NCI-H1105 (cell line): ENCODE data around the gene CALM1.

ENCODE experiments used
- DNase-seq: peaks from one replicate; lab custom pipeline; 2025; lab: John Stamatoyannopoulos, UW

Gene CALM1

DNA sequence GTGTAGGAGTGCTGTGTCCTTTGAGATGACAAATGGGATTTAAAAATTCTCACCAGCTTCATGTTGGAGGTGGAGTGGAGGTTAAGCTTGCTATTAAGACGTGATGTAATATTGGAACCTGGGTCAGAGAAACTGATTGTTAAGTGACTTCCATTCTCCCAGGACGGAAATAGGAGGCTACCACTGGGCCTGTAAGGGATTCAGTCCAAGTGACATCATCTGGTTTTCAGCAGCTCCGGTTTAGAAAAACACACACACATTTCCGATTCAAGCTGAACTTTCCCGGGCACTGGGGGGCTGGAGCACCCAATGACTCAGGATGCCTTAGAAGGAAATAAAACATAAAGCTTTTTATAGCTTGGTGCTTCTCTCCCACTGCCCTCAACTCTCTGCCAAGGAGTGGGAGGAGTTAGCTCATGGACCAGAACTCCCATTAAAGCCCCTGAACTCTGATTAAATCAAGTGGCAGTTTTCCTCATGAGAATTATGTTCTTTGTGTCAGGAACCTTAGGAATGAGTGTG is 12.4 kb downstream of the CALM1 start:
- DNase-seq, result no peak

DNA sequence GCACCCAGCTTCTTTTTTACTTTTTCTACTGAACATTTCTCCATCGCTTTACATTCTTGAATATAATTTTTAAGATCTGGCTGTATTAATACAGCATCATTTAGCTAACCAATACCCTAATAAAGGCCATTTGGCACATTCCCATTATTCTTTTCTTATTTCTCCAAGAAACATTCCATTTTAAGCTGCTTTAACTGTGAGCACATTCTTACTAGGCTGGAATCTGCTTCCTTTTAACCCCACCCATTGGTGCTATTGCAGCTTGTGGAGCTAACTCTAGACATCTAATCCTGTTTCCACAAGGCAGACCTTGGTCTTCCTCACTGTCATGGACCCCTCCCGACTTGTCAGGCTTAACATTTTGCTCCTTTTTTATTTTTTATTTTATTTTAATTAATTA is 15.2 kb downstream of the CALM1 start:
- no peak for DNase-seq

GRCh38 chr14:90416720-90417119 is 19.9 kb downstream of the CALM1 start:
- no peak for DNase-seq

GRCh38 chr14:90418053-90418452 is 21.2 kb downstream of the CALM1 start:
- no peak for DNase-seq

DNA sequence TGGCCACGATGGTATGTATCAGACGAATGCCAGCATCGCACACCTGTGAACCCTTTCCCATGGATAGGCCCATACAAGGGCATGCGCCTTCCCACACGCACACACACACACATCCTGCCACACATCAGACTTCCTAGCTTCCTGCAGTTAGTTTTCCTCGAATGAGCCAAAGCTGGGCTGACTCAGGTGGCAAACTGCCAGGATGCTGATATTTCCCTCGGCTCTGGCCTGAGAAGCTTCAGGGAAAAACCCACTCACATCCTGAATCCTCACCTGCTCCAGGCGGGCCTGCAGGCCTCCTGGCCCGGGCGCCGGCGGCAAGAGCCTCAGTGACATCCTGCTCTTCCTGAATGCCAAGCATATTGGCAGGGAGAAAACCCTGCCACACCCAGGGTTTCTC is 22.4 kb downstream of the CALM1 start:
- DNase-seq, result peak; percentile 27

DNA sequence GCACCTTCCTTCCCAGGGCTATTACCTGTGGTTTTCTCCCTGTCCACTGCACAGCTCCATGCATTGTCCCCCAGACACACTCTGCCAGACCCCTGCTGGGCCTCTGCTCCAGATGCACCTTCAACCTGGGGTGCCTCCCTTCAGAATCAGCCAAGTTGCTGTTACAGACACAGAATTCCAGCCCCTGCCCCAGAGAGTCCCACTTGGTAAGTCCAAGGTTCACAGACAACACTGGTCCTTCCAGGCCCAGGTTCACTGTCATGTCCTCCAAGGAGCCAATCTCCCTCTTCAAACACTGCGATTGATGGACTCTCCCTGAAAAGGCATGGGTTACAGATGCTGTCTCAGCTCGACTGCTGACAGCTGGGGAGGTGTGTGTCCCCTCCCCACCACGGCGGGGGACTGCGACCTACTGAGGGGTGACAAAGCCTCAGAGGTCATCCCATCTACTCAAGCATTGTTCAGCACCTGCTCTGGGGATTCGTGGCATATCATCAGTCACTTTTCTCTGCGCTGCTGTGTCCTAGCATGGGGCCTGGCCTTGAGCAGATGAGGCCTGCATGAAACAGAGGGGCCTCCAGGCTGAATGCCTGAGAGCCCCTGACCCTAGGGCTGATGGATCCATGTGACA is 24.3 kb downstream of the CALM1 start:
- no peak for DNase-seq

DNA sequence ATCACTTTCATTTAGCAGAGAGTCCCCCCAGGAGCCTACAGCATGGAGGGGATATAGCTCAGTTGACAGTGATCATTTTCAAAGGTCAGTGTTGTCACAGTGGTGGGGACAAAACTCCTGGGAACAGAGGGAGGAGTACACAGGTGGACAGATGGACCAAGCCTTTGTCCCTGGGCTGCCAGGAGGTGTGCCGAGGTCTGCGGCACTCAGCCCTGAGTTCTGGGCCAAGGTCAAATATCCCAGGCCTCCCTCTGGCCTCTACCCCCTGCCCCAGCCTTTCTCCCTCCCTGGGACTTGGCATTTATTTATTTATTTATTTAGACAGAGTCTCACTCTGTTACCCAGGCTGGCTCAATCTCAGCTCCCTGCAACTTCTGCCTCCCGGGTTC is 24.8 kb downstream of the CALM1 start:
- no peak for DNase-seq

- DNase-seq, result no peak
These were observed 26.3 kb downstream of the CALM1 start for GRCh38 chr14:90423166-90423565.

DNA sequence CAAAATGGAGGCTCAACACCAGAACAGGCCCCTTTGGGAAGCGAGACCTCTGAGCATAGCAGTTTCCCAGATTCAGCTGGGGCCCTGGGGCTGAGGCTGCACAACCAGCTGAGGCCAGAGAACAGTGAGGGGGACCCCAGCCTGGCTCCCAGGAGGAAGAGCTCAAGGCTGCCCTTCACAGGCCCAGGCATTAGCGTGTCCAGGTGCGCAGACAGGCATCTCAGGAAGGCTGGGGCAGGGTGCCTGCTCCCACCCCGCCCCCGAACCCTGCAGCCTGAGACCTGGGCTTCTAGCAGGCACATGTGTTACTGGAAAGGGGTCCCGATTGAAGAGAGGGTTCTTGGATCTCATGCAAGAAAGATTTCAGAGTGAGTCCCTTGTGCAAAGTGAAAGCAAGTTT is 27.2 kb downstream of the CALM1 start:
- DNase-seq, result no peak

GRCh38 chr14:90424686-90425372 is 28.0 kb downstream of the CALM1 start:
- DNase-seq, result no peak

- no peak for DNase-seq
These were observed 28.6 kb downstream of the CALM1 start for GRCh38 chr14:90425373-90425879.

DNA sequence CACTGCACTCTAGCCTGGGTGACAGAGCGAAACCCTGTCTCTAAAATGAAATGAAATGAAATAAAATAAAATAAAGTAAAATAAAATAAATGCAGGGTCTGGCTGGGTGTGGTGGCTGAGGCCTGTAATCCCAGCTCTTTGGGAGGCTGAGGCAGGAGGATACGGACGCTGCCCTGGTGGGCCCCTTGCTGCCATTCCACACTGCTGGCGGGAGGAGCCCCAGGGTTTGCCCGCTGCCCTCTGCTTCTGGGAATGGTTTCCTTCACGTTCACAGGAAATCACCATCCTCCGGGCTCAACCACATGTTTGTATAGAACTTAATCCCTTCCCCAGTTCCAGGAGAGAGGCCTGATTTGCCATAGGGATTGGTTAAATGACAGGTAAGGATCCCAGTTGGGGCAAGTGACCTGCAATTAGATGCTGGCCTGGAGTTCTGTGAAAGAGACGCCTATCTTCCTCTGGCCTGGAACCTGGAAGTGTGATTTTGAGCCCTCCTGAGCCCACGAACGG is 29.3 kb downstream of the CALM1 start:
- DNase-seq, result no peak

GRCh38 chr14:90426663-90427062 is 29.8 kb downstream of the CALM1 start:
- DNase-seq, result peak; percentile 33

GRCh38 chr14:90427848-90428426 is 31.1 kb downstream of the CALM1 start:
- DNase-seq, result no peak

- no peak for DNase-seq
These were observed 31.8 kb downstream of the CALM1 start for GRCh38 chr14:90428676-90429075.

- no peak for DNase-seq
These were observed 32.4 kb downstream of the CALM1 start for GRCh38 chr14:90429236-90429635.

GRCh38 chr14:90429754-90430153 is 32.9 kb downstream of the CALM1 start:
- no peak for DNase-seq

- no peak for DNase-seq
These were observed 37.7 kb downstream of the CALM1 start for GRCh38 chr14:90434370-90435020.

- no peak for DNase-seq
These were observed 42.0 kb downstream of the CALM1 start for GRCh38 chr14:90438841-90439240.

GRCh38 chr14:90440021-90440451 is 43.2 kb downstream of the CALM1 start:
- DNase-seq, result no peak

GRCh38 chr14:90440592-90440991 is 43.8 kb downstream of the CALM1 start:
- DNase-seq, result no peak

DNA sequence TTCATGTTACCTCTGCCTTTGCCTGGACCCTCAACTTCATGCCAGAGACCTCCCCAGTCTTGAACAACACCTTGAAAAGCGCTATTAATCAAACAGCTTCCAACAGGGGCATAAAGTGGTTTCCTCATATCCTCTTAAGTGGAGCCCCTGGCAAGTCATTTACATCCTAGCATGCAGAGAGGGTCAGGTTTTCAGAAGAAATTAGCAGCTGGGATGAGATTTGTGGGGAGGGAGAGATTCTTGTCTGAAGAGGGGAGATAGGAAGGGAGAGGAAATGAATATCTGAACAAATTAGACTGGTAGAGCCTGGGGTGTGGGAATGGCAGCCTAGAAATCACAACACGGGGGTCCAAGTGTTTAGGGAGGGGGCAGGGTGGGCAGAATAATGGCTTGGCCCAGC is 45.6 kb downstream of the CALM1 start:
- no peak for DNase-seq
